Stomach smooth muscle (tissue), 2 donors: Measurements from ENCODE around the gene ADARB1.

Experiments
- H3K27ac ChIP-seq: one replicate; pipeline ENCODE4 v1.7.0; 2013; ENCODE audit warnings: mild to moderate bottlenecking, low read length, inconsistent platforms
- H3K27me3 ChIP-seq, 2 donors: one replicate each; pipeline ENCODE4 v1.7.0; 2013; ENCODE audit warnings: low read length in 2 of 2; ENCODE audit not compliant: insufficient read depth in 2 of 2, control insufficient read depth in 1 of 2
- H3K36me3 ChIP-seq, 2 donors: one replicate each; pipeline ENCODE4 v1.7.0; 2013; ENCODE audit warnings: low read length in 2 of 2; ENCODE audit not compliant: control insufficient read depth in 2 of 2, insufficient read depth in 2 of 2
- H3K4me1 ChIP-seq: one replicate; pipeline ENCODE4 v1.7.0; 2013; ENCODE audit warnings: low read length; ENCODE audit not compliant: control insufficient read depth, insufficient read depth
- H3K4me3 ChIP-seq, 2 donors: one replicate each; pipeline ENCODE4 v1.7.0; 2013; ENCODE audit warnings: low read length in 2 of 2
- H3K9ac ChIP-seq, 2 donors: one replicate each; pipeline ENCODE4 v1.7.0; 2013; ENCODE audit warnings: low read length in 2 of 2, mild to moderate bottlenecking in 1 of 2
- H3K9me3 ChIP-seq, 2 donors: one replicate each; pipeline ENCODE4 v1.7.0; 2013; ENCODE audit warnings: low read length in 2 of 2; ENCODE audit not compliant: control insufficient read depth in 2 of 2
- donor health status: healthy.
- donor health status: Pancreatic carcinoma.

Gene ADARB1

GRCh38 chr21:45187646-45188045 is 113.3 kb downstream of the ADARB1 start:
- no peak overlapping the region for H3K4me3 ChIP-seq
- no peaks in the 10 kb centered on the region for H3K27me3 ChIP-seq
- peaks cover 33 to 38% of the 10 kb centered on the region in 2 donors for H3K36me3 ChIP-seq
- peaks cover 3 to 4% of the 10 kb centered on the region in 2 donors for H3K9me3 ChIP-seq
- H3K4me1 ChIP-seq, result no peaks in the 10 kb centered on the region
- no peak overlapping the region for H3K9ac ChIP-seq
- H3K27ac ChIP-seq, result no peak overlapping the region

- Histone ChIP-seq H3K9me3 (peaks cover 3 to 4% of the 10 kb centered on the region in 2 donors), H3K36me3 (peaks cover 32 to 34% of the 10 kb centered on the region in 2 donors)
Measured at GRCh38 chr21:45190013-45190412, 115.6 kb downstream of the ADARB1 start.

GRCh38 chr21:45192332-45192731 is 118.0 kb downstream of the ADARB1 start:
- H3K27ac ChIP-seq, result no peak overlapping the region
- no peaks in the 10 kb centered on the region for H3K27me3 ChIP-seq
- H3K36me3 ChIP-seq, result peaks cover 17 to 19% of the 10 kb centered on the region in 2 donors
- H3K4me3 ChIP-seq, result no peak overlapping the region
- H3K9ac ChIP-seq, result no peak overlapping the region
- H3K9me3 ChIP-seq, result peaks cover 0 to 3% of the 10 kb centered on the region in 2 donors
- H3K4me1 ChIP-seq, result no peaks in the 10 kb centered on the region

More at GRCh38 chr21:45190013-45190412, 115.6 kb downstream of the ADARB1 start:
- no peaks in the 10 kb centered on the region for H3K27me3 ChIP-seq
- no peaks in the 10 kb centered on the region for H3K4me1 ChIP-seq
- H3K9ac ChIP-seq, result no peak overlapping the region
- H3K27ac ChIP-seq, result no peak overlapping the region
- H3K4me3 ChIP-seq, result peak overlapping the region in 1 of 2 donors; percentile 5

GRCh38 chr21:45196620-45197019 is 122.2 kb downstream of the ADARB1 start:
- Histone ChIP-seq H3K27me3 (no peaks in the 10 kb centered on the region), H3K4me1 (no peaks in the 10 kb centered on the region), H3K9ac (no peak overlapping the region), H3K36me3 (peaks cover 14 to 23% of the 10 kb centered on the region in 2 donors), H3K4me3 (no peak overlapping the region), H3K27ac (no peak overlapping the region), H3K9me3 (no peaks in the 10 kb centered on the region)

- H3K27ac ChIP-seq, result no peak overlapping the region
- no peak overlapping the region for H3K4me3 ChIP-seq
- H3K9me3 ChIP-seq, result no peaks in the 10 kb centered on the region
- H3K9ac ChIP-seq, result no peak overlapping the region
- no peaks in the 10 kb centered on the region for H3K4me1 ChIP-seq
- no peaks in the 10 kb centered on the region for H3K27me3 ChIP-seq
- peaks cover 15 to 23% of the 10 kb centered on the region in 2 donors for H3K36me3 ChIP-seq
Measured at GRCh38 chr21:45199201-45199600, 124.8 kb downstream of the ADARB1 start.

GRCh38 chr21:45200031-45200430 is 125.7 kb downstream of the ADARB1 start:
- Histone ChIP-seq H3K27ac (no peak overlapping the region), H3K36me3 (peaks cover 23 to 28% of the 10 kb centered on the region in 2 donors), H3K27me3 (no peaks in the 10 kb centered on the region), H3K9ac (no peak overlapping the region), H3K4me3 (no peak overlapping the region), H3K9me3 (no peaks in the 10 kb centered on the region), H3K4me1 (no peaks in the 10 kb centered on the region)

DNA sequence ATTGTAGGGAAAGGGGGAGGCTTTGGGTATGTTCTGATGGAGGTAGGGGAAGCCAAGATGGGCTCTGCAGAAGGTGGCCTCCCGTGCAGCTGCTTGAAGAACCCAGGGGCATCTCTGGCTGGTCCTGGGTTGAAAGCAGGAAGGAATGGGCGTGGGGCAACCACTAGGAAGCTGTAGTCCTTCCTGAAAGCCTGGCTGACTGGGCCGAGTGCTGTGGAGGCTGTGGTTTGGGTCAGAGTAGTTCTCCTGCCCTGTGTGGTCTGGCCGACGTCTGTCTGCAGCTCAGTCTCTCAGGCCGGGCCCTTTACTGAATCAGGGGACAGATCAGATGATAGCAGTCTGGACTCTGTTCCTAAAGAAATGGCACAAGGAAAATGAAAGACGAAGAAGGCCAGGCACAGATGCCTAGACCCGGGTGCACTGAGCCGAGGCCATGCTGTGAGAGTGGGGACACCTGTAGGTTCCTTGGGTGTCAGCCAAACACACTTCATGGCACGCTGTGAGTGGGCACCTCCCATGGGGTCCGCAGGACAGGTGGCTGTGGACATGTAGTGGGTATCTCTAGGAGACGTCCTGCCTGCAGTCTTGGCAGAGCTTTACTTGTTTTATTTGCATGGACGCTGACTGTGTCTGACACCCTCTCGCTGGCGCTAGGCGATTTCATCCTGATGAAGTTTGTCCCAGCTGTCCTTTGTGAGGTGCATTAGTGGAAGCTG is 126.4 kb downstream of the ADARB1 start:
- Histone ChIP-seq H3K36me3 (peaks cover 26 to 30% of the 10 kb centered on the region in 2 donors), H3K27ac (no peak overlapping the region), H3K4me3 (no peak overlapping the region), H3K9ac (no peak overlapping the region), H3K27me3 (no peaks in the 10 kb centered on the region), H3K9me3 (no peaks in the 10 kb centered on the region), H3K4me1 (no peaks in the 10 kb centered on the region)

- H3K4me1 ChIP-seq, result no peaks in the 10 kb centered on the region
- no peak overlapping the region for H3K4me3 ChIP-seq
- H3K27me3 ChIP-seq, result no peaks in the 10 kb centered on the region
- H3K36me3 ChIP-seq, result peaks cover 30 to 31% of the 10 kb centered on the region in 2 donors
- H3K9me3 ChIP-seq, result no peaks in the 10 kb centered on the region
- H3K27ac ChIP-seq, result no peak overlapping the region
- no peak overlapping the region for H3K9ac ChIP-seq
Measured at GRCh38 chr21:45202344-45202743, 128.0 kb downstream of the ADARB1 start.

DNA sequence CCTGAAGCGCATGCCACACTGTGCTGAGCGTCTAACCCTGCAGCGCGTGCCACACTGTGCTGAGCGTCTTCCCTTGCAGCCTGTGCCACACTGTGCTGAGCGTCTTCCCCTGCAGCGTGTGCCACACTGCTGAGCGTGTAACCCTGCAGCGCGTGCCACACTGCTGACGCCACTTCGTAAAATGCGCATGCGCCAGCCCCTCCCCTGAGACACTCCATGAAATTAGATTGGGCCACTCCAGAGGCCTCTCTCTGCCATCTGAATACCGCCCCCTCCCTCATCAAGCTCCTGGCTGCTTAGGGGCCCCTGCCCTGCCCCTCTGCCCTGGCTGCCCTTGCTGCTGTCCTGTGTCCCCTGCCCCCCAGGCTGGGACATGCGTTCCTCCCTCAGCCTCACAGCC is 128.5 kb downstream of the ADARB1 start:
- no peak overlapping the region for H3K9ac ChIP-seq
- no peaks in the 10 kb centered on the region for H3K9me3 ChIP-seq
- no peak overlapping the region for H3K4me3 ChIP-seq
- no peaks in the 10 kb centered on the region for H3K27me3 ChIP-seq
- peaks cover 29 to 34% of the 10 kb centered on the region in 2 donors for H3K36me3 ChIP-seq
- no peak overlapping the region for H3K27ac ChIP-seq
- no peaks in the 10 kb centered on the region for H3K4me1 ChIP-seq

DNA sequence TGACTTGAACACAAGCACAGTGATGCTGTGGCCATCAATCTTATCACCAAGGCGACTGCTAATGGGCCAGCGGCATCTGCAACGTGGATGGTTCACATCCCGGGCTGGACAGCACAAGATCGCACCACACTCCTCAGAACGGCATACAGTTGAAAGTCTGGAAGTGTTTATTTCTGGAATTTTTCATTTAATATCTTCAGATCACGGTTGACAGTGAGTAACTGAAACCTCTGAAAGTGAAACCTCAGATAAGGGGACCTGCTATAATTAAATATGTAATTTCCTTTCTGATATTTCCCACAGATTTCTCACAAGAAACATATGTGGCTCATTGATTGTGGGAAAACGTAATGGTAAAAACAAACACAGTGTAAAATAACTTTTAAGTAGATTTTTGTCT is 129.6 kb downstream of the ADARB1 start:
- H3K4me3 ChIP-seq, result no peak overlapping the region
- peaks cover 34 to 36% of the 10 kb centered on the region in 2 donors for H3K36me3 ChIP-seq
- H3K4me1 ChIP-seq, result peaks cover 4% of the 10 kb centered on the region
- H3K27me3 ChIP-seq, result no peaks in the 10 kb centered on the region
- H3K27ac ChIP-seq, result no peak overlapping the region
- no peaks in the 10 kb centered on the region for H3K9me3 ChIP-seq
- no peak overlapping the region for H3K9ac ChIP-seq

- Histone ChIP-seq H3K9ac (no peak overlapping the region), H3K27ac (no peak overlapping the region), H3K36me3 (peaks cover 32 to 33% of the 10 kb centered on the region in 2 donors), H3K4me3 (no peak overlapping the region), H3K9me3 (no peaks in the 10 kb centered on the region), H3K4me1 (peaks cover 4% of the 10 kb centered on the region), H3K27me3 (no peaks in the 10 kb centered on the region)
Measured at GRCh38 chr21:45204395-45204794, 130.0 kb downstream of the ADARB1 start.
